PFSK-1 (cell line): Measurements from ENCODE around the gene BRINP1.

Source experiments
- FOXP2 ChIP-seq: optimal IDR thresholded peaks from 2 replicates; pipeline ENCODE3; 2011; ENCODE audit warnings: borderline replicate concordance, control low read depth, inconsistent platforms; ENCODE audit not compliant: insufficient read depth; ENCODE audit errors: extremely low read length, extremely low read depth
- POLR2AphosphoS5 ChIP-seq: IDR thresholded peaks from 2 replicates; pipeline ENCODE4 v1.6.1; 2012; ENCODE audit warnings: low read depth, mild to moderate bottlenecking, control low read depth, low read length, moderate library complexity
- SIN3A ChIP-seq: IDR thresholded peaks from 2 replicates; pipeline ENCODE4 v1.6.1; 2012; ENCODE audit warnings: mild to moderate bottlenecking, low read length, moderate library complexity, borderline replicate concordance; ENCODE audit not compliant: insufficient read depth
- TAF1 ChIP-seq: IDR thresholded peaks from 2 replicates; pipeline ENCODE4 v1.6.1; 2012; ENCODE audit warnings: low read length, control low read depth, borderline replicate concordance; ENCODE audit not compliant: insufficient read depth
- TF ChIP-seq, protein P1 (sequence below), 2 experiments: IDR thresholded peaks; 2 replicates each; pipeline versions ENCODE4 v1.6.1 to v1.8.0; 2011 to 2012; ENCODE audit warnings: low read depth in 2 of 2, low read length in 2 of 2, control low read depth in 1 of 2, inconsistent platforms in 1 of 2, mild to moderate bottlenecking in 1 of 2, moderate library complexity in 1 of 2; ENCODE audit not compliant: insufficient read depth in 1 of 2

Gene BRINP1

DNA sequence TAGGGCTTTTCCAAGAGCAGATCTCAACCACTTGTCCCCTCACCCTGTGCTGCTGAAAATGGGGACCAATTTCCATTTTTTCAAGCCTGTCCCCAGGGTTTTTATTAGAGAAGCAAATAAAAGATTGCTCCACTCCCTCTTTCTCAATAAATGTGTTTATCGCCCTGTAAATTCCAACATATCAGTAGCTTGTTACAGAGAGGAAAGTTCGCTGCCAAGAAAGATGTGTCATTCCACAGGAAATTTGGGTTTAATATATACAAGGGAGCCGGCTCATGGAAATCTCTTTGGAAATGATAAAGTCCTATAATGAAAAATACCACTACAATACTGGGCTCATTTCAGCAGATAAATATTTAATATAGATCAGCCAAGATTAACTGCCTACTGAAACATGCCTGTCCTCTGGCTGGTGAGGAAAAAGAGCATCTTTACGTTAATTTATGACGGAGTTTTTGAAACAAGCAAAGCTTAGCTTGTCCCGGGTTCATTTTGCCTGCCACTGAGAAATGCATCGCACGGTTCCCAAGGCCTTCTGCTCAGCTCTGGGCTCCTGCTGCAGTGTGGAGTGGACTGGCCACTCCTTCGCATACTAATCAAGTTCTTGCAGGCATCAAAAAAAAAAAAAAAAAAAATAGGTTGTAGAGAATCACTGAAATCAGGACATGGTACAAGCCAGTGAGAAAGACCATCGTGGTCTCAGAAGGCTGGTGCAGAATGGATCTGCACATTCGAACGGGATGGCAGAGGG, 84.5 kb downstream of the BRINP1 start:
- TF ChIP-seq, protein P1, sequence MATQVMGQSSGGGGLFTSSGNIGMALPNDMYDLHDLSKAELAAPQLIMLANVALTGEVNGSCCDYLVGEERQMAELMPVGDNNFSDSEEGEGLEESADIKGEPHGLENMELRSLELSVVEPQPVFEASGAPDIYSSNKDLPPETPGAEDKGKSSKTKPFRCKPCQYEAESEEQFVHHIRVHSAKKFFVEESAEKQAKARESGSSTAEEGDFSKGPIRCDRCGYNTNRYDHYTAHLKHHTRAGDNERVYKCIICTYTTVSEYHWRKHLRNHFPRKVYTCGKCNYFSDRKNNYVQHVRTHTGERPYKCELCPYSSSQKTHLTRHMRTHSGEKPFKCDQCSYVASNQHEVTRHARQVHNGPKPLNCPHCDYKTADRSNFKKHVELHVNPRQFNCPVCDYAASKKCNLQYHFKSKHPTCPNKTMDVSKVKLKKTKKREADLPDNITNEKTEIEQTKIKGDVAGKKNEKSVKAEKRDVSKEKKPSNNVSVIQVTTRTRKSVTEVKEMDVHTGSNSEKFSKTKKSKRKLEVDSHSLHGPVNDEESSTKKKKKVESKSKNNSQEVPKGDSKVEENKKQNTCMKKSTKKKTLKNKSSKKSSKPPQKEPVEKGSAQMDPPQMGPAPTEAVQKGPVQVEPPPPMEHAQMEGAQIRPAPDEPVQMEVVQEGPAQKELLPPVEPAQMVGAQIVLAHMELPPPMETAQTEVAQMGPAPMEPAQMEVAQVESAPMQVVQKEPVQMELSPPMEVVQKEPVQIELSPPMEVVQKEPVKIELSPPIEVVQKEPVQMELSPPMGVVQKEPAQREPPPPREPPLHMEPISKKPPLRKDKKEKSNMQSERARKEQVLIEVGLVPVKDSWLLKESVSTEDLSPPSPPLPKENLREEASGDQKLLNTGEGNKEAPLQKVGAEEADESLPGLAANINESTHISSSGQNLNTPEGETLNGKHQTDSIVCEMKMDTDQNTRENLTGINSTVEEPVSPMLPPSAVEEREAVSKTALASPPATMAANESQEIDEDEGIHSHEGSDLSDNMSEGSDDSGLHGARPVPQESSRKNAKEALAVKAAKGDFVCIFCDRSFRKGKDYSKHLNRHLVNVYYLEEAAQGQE (IDR thresholded peaks at IDR 0.05; ENCODE audit: insufficient read depth in 1 of 2, low read depth in 2 of 2, low read length in 2 of 2) = no peak
- no peak for TF ChIP-seq POLR2AphosphoS5
- no peak for TF ChIP-seq SIN3A
- no peak for TF ChIP-seq TAF1
- TF ChIP-seq FOXP2 = no peak

- TF ChIP-seq, protein P1 (IDR thresholded peaks at IDR 0.05; ENCODE audit: insufficient read depth in 1 of 2, low read depth in 2 of 2, low read length in 2 of 2) = no peak
- TF ChIP-seq TAF1 = no peak
- no peak for TF ChIP-seq FOXP2
- no peak for TF ChIP-seq POLR2AphosphoS5
- TF ChIP-seq SIN3A = no peak
Measured at GRCh38 chr9:119284118-119284517, 85.1 kb downstream of the BRINP1 start.

DNA sequence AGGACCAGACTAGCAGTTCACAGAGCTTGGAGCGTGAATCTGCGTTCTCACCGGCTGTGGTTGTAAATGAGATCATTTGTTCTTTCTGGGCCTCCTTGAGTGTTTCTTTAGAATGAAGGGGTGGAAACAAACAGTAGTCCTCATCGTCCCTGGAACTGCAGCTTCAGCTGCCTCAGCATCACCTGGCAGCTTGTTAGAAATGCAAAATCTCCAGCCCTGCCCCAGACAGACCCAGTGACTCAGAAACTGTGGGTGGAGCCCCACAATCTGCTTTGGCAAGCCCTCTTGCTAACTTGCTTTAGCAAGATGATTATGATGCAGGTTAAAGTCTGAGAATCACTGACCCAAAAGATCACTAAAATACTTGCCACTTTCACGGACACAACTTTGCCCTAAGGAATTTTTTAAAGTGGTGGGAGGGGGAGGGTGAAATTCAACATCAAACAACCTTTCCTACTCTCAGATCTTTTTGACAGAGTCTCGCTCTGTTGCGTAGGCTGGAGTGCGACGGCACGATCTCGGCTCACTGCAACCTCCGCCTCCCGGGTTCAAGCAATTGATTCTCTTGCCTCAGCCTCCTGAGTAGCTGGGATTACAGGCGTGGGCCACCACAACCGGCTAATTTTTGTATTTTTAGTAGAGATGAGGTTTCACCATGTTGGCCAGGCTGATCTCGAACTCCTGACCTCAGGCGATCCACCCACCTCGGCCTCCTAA, 86.0 kb downstream of the BRINP1 start:
- TF ChIP-seq FOXP2 = no peak
- TF ChIP-seq TAF1 = no peak
- TF ChIP-seq, protein P1 (IDR thresholded peaks at IDR 0.05; ENCODE audit: insufficient read depth in 1 of 2, low read depth in 2 of 2, low read length in 2 of 2) = no peak
- no peak for TF ChIP-seq SIN3A
- no peak for TF ChIP-seq POLR2AphosphoS5

DNA sequence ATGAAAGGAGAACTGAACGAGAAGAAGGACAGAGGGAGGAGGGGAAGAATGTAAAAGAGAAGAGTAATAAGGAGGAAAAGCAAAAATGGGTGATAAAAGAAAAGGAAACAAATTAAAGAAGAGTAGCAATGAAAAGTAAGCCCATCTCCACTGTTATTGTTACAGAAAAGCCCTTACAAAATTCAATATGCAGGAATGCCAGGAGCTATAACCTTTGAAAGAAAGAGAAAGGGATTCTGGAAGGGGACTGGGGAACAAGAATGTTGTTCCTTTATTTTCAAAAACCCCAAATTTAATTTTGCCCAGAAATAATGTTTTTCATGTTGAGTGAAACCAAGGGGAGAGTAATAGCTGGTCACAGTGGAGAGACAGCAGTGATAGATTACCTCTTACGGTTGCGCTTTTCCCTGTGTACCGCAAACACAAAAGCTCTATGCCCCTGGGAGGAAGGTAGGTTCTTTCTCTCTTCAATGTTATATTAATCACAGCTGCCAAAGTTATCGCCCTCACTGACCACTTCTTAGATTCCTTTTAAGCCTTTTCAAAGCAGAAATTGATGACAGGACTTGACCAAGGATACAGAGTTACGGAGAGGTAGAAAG, 86.7 kb downstream of the BRINP1 start:
- no peak for TF ChIP-seq SIN3A
- TF ChIP-seq FOXP2 = no peak
- TF ChIP-seq, protein P1 (IDR thresholded peaks at IDR 0.05; ENCODE audit: insufficient read depth in 1 of 2, low read depth in 2 of 2, low read length in 2 of 2) = no peak
- no peak for TF ChIP-seq POLR2AphosphoS5
- no peak for TF ChIP-seq TAF1
